Ramos (cell line): ENCODE measurements around the gene ABHD12.
"Not testable (repeated sequence)": the region's sequence is repeated elsewhere in the genome, so short reads cannot be mapped to it uniquely, and the experiment has no call there.

Source experiments
- in situ Hi-C: fragments of 300-500 bp; cut with MboI; formaldehyde crosslinking; loops from one replicate; pipeline ENCODE4 v1.14.3; 2022; ENCODE audit warnings: low sequenced_read_pairs; ENCODE audit not compliant: unreplicated experiment

ABHD12 gene

DNA sequence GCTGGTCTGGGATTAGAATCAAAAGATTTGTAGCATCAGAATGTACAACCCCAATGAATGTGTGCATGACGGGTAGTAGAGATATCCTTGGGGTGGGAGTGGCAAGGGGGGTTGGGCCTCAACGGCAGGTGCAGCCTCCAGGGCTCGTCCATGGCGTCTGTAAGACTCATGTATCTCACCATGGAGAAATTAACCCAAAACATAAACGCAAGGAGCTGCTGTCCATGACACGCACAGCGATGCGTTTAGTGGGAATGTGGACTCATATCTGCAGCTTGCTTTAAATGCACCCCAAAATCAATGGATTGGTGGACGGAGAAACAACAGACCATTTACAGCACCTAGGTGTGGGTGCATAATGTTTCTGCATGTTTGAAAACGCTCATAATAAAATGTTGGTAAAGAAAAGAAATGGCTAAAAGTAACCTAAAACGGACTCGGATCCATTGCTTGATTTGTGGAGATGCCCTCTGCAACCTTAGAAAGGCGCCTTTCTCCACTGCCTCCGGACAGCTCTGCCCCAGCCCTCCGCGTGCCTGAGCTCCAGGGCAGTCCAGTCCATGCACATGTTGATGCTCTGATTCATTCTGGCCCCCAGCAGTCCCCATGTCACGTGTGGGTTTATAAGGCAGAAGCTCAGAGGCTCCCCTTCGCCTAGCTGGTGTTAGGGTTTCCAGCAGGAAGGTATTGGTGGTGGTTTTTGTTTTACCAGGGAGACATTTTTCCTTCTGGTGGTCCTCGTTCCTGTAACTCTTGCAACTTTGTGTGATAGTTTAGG lies 118.2 kb downstream of the ABHD12 start:
- in situ Hi-C loops: no loop called here

DNA sequence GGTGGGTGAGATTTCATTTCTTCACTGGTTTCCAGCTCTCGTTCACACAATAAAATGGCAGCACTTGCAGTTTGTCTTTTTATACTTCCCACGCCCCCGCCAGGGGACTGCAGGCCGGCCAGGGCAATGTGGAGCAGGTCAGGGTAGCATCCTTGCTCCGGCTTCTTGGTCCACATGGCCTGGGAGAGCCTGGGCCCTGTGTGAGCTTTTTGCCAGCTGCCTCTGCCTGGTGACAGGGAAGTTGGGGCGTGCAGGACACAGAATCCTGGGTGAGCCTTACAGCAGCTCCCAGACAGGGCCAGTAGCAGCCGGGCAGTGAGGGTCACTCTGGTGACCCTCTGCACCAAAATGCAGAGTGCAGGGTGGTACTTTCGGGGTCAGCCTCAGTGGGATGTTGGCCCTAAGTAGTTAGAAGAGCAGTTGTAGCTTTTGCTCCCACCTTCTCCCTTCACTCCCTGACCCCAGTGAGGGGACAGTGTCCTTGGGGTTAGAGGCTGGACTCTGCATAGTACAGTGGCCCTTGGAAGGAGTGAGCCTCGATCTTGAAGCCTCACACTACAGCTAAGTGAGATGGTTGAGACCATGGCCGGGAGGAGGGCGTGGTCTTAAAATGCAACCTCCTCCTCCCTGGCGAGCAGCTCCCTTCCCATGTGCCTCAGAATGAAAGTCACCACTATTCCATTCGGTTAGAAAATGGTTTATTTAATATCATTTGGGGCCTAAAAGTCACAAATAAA lies 119.0 kb downstream of the ABHD12 start:
- in situ Hi-C loops: no loop called here

DNA sequence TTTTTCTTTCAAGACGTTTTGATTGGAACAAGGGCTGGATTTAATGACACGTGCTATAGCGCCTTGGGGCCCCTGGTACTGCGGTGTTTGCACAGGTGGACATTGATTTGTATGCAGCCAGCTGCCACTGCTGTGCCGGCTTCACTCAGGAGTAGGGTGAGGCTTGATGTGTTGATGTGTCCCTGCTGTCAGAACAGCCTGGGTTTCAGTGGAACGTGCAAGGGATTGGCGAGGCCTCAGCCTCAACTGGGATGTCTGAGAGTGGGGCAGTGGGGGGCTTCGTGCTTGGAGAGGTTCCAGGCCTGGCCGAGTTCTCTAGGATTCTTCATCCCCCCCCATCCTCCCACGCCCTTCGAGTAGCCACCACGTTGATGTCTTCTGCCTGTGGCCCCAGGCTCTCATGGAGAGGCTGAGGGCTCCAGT lies 119.8 kb downstream of the ABHD12 start:
- in situ Hi-C loops: no loop called here

DNA sequence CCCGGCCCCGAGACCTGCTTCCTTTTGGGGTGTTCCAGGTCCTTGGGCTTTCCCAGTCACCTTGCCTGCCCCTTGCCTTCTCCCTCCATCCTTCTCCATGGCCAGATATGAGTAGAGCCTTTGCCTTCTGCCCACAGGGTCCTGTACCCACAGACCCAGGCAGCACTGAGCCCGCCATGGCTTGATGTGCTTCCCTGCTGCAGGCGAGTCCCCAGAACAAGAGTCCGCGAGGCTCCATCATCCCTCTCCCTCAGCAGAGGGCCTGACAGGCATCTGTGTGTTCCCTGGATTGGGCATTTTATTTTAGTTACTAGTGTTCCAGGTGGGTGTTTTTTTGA lies 120.8 kb downstream of the ABHD12 start:
- in situ Hi-C loops: no loop called here

DNA sequence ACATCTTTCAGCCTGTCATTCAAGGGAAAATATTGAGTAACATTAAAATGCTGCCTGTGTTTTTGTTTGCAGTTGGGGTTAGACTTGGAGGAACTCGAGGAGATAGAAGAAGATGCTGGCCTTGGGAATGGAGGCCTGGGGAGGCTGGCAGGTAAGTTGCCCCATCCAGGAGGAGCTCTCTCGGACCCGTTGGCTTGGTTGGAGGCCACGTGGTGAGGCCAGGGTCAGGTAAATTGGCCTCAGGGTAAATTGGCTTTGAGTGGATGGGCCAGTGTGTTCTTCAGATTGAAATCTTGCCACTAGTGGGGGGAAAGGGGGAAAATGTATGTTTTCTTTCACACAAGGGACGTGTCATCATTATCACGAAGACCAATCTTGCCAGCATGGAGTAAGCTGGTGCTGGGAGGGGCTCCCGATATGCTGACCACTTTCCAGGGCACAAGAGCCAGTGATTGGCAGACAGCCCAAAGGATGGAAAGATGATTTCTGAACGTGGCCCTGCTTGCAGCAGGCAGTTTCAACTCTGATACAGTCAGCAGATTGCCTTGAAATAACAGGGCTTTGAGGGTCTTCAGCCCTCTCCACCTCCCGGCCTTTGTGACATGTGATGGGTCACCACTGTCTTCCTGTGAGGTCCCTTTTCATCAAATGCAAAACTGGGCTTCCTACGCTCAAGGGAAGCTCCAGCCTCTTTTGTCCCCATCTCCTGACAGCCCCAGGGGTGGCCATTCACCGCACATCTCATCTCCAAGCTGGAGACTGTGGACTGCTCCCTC lies 121.4 kb downstream of the ABHD12 start:
- in situ Hi-C loops: no loop called here

DNA sequence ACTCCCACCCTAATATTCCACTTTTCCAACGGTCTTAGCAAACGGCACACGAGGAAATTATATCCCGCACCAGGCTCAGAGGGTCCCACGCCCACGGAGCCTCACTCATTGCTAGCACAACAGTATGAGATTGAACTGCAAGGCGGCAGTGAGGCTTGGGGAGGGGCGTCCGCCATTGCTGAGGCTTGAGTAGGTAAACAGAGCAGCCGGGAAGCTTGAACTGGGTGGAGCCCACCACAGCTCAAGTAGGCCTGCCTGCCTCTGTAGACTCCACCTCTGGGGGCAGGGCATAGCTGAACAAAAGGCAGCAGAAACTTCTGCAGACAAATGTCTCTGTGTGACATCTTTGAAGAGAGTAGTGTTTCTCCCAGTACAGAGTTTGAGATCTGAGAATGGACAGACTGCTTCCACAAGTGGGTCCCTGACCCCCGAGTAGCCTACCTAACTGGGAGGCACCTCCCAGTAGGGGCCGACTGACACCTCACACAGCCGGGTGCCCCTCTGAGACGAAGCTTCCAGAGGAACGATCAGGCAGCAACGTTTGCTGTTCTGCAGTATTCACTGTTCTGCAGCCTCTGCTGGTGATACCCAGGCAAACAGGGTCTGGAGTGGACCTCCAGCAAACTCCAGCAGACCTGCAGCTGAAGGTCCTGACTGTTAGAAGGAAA lies 129.7 kb downstream of the ABHD12 start:
- in situ Hi-C loops: not testable (repeated sequence)

DNA sequence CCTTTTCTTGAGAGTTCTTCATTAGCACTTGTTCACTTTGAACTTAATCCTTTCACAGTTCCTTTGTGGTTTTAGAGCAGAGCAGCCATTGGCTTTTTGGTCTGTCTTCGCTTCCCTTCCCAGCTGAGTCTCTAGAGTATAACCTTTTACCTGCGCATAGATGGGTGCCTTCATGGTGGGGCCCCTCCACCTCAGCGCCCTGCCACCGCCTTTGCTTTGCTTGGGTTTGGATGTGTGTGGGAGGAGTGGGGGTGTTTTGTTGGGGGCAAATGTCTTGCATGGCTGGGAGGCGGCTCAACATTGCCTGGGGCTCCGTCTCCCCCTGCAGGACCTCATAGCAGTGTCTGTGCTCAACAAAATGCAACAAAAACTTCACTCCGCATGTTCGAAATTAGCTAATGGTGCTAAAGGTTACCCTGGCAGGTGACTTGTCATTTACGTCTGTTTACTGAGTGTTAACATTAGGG lies 130.8 kb downstream of the ABHD12 start:
- in situ Hi-C loops: no loop called here

DNA sequence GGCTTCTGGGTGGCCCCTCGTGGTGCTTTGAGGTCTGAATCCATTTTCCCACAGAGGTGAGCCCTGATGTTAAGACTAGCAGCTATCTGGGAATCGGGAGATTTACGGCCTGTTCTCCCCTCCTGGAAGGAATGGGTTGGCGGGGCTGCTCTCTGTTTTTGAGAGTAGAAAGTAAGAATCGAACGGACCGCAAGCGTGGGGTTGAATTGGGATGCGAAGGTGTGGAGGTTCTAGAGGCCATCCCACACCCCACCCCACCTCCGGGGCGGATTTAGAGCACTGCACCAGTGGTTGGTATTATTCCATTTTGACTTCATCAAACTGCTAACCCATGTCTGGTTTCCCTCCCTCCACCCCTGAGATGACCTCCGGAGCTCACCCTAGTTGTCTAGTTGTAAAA lies 131.3 kb downstream of the ABHD12 start:
- in situ Hi-C loops: no loop called here

DNA sequence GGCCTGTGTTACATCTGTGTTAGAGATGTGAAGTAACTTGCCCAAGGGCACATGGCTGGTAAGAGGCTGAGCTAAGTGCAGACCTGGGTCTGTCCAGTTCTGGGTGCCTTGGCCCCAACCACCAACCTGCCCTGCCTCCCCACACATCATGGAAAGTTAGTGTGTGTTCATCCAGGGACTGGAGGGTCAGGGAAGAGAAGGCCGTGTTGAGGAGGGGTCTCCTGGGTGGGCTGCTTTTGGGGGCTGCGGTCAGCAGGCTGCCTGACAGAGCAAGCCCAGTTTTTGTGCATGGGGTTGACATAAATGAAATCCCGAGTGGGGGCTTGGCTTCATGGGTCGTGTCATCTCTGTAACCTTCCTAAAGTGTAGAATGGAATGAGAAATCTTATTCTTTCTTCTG lies 131.8 kb downstream of the ABHD12 start:
- in situ Hi-C loops: no loop called here

DNA sequence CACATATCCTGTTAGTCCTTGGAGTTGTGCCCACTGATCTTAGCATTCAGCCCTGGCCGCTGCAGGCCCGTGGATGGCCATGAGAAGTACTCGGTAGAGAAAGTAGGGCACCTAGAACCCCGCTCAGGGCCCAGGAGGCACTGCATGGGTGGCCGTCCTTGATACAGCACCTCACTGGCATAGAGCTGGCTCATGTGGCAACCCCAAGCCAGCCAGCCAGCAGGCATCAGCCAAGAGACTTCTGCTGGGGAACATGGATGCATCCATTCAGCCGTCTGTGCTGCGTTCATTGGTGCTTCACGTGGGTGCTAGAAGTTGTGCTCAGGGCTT lies 132.2 kb downstream of the ABHD12 start:
- in situ Hi-C loops: no loop called here

DNA sequence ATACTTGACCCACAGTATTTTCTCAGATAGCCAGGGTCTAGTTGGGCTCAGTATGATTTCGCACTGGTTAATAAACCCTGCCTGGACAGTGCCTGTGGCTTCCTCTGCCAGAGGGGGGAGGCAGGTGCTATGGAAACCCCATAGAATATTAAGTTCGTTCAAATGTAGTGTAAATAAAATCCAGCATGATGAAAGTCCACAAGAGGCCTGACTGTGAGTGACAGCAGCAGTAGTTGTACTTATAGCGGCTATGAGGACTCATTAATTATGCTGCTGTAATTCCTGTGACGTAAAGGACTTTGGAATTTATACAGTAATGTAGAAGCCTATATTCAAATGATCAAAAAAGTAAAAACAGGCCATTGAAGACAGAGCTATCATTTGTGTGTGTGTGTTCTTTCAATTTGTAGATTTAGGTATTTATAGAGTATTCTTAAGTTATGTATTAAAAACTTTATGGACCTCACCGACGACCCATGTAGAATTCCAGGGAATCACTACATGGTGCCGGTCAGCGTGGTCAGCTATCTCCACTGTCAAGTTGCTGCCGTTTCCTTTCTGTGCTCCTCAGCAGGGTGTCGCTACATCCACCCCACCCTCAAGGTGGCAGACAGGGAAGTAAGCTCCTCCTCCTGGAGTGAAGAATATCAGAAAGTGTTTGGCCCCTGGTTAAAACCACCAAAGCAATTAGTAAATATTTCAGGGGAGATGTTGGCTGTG lies 132.7 kb downstream of the ABHD12 start:
- in situ Hi-C loops: no loop called here

DNA sequence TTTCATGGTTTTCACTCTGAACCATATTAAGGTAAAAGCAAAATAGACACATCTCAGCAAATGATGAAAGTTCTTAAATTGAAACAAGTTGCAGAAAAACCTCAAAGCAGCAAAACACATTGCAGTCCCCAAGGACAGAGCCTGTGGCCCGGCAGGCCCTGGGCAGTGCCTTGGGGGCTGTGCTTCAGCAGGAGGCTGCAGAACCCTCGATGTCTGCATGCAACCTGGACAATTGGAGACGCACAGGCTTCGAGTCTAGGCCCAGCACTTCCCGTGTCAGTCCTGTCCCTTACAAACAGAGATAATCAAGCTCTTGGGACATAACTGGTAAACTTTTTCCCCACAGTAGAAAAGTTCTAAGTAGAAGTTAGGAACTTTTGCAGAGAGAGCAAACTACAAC lies 133.5 kb downstream of the ABHD12 start:
- in situ Hi-C loops: no loop called here

DNA sequence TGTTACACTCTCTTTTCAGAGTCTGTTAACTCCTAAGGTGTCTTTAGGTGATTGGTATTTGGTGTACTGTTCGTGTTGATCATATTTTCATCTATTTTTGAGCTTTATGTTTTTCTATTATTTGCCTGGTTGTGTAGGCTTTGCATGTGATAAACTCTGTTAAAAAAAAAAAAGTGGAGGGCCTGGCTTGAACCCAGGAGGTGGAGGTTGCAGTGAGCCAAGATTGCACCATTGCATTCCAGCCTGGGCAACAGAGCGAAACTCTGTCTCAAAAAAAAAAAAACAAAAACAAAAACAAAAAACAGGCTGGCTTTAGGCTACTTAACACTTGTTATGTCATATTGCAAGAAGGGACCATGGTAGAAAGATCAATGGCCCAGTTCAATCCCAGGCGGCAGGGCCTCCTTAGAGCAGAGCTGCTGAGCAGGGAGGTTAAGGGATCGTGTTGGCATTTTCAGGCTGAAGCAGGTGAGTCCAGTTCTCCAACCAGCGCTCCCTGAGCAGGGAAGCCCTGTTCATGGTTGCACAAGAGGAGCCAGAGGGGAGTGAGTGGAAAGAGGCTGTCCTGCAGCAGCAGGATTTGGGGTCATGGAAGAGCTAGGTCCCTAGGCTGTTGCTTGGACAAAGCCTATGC lies 134.3 kb downstream of the ABHD12 start:
- in situ Hi-C loops: no loop called here

DNA sequence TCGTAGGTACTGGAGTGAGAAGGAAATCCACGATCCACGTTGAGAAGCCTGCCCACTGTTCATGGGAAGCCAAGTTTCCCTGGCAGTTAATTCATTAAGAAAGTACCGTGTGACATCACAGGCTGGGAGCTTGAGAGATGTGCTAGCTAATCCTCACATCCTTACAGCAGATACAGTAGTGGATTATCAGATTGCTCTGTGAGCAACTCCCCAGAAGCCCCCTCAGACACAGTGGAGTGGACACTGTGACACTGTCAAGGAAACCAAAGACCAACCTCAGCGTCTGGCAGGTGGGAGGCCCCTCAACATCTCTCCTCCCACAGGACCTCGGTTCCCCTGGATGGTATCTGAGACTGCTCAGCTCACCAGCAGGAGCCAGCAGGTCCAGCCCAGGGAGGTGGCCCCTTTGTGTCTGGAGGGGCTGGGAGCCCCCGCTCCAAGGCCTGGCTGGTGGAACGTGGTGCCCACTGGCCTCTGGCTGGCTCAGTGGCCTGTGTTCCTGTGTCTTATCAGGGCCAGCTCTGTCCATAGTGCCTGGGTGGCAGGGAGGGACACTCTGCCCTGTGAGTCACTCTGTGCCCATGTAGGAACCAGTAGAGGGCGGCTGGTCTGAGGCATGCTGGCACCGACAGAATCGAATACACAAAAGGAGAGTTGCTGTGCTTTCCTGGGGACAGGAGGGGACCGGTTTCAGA lies 135.5 kb downstream of the ABHD12 start:
- in situ Hi-C loops: no loop called here

DNA sequence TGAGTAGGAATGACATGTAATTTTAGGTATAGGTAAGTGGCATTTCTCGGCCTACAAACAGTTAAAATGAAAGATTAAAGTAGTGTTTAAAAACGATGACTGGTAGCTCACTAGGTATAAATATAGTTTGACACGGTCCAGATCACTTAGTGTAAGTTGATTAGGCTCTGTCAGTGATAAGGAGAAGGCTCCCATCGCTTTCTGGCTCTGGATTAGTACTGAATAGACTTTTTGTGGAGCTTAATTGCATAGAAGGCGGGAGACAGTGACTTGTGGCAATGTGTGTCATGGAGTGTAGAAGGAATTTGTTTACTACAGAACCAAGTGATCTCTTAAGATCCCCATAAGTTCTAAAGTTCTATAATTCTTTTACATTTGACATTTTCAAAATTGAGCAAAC lies 136.1 kb downstream of the ABHD12 start:
- in situ Hi-C loops: no loop called here

DNA sequence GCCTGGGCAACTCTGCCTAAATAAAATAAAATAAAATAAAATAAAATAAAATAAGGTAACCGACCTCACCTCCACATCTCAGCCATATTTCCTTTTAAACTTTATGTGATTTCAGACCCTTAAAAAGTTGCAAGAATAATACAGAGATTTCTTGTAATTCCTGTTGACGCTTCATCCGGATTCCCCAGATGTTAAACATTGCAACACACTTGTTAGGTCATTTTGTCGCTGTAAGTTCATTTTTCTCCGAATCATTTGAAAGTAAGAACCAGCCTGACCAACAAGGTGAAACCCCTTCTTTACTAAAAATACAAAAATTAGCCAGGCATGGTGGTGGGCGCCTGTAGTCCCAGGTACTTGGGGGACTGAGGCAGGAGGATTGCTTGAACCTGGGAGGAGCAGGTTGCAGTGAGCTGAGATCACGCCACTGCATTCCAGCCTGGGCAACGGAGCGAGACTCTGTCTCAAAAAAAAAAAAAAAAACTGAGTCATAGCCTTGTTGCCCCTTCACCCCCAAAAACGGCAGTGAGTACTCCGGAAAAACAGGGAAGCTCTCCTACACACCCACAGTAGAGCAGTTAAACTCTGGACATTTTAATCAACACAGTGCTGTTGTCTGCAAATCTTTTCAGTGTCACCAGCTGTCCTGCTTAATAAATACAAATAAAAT lies 136.9 kb downstream of the ABHD12 start:
- in situ Hi-C loops: no loop called here

DNA sequence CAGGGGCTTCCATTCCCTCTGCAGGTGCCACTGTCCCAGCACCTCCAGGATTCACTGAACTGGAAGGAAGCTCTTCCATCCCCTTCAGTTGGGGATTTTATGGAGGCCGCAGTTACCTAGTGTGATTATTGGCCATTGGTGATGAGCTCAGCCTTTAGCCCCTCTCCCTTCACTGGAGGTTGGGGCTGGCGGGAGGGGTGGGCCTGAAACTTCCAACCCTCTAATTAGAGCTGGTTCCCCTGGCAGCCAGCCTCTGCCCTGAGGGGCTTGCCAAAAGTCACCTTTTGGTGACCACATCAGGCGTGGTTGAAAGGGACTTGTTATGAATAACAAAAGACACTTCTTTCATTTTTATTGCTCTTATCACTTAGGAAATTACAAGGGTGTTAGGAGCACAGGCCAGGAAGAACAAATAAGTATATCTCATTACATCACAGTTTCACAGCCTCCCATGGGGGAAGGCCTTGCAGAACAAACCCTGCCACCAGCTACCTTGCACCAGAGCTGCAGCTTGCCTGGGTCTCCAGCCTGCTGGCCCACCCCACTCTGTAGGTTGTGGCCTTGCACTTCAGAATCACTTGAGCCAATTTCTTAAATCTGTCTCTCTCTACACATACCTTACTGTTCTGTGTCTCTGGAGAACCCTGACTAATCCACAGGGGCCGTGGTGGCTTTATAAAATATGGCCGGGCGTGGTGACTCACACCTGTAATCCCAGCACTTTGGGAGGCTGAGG lies 137.8 kb downstream of the ABHD12 start:
- in situ Hi-C loops: no loop called here

DNA sequence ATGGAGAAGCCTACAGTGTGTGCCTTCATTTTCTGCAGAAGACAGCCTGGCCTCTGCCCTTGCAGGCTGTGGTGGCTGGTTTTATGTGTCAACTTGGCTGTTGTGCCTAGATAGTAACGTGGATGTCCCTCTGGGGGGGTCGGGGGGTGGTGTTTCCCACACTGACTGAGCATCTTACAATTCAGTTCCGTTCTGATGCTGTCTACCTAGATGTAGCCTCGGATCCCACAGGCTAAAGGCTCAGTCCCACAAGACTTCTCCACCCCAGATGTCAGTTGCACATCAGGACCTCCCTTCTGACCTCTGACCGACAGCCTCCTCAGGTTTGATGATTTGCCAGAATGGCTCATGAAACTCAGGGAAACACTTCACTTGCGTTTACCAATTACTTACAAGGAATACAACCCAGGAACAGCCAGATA lies 138.4 kb downstream of the ABHD12 start:
- in situ Hi-C loops: no loop called here
